ENCODE results near the gene FAM186B. TPM values are rescaled to one million over a fixed set of nuclear protein-coding genes. Genes with fewer than 3 reads are reported as not detected.

The FAM186B gene
- total and polyA plus RNA-seq, 2 experiments from 2014 or later = 0.21 to 0.38 TPM

DNA sequence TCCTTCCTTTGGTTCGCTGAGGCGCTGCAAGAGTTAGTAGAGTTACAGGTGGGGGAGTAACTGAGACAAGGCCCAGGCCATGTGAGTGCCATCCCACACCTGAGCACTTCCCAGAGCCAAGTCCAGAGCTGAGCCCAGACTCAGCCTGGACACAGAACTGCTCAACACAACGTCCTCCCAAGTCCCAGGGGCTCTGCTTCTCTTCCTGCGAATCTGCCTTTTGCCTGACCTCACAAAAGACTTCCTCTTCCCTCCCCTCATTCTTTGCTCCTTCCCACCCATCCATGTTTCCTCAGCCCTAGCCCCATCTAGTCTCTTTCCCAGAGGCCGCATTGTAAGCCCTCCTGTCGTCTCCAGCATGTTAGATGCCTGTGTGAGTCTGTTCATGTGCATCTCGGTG lies 20.8 kb downstream of the FAM186B start:
- Mint-ChIP-seq H3K4me3 (no peak overlapping the region), H3K4me1 (peaks cover 16% of the 10 kb centered on the region), H3K27me3 (ENCODE audit: insufficient read depth, low read depth, poor library complexity) (peaks cover 11% of the 10 kb centered on the region), H3K36me3 (ENCODE audit: low read depth) (peaks cover 2% of the 10 kb centered on the region; the same call in 1 of the 3 replicates), H3K9me3 (no peaks in the 10 kb centered on the region), H3K27ac (peak overlapping the region; percentile 40)
- Histone ChIP-seq H3K79me2 (replicated peaks; ENCODE audit: insufficient read depth) (0 out of 2 replicates have a peak, but pooled peaks cover 14% of the 10 kb centered on the region), H3K9me2 (ENCODE audit: insufficient read depth) (no peaks in the 10 kb centered on the region), H3K27ac (ENCODE audit: low read depth) (0 out of 2 replicates have a peak overlapping the region, but pooled peaks have one; percentile 9), H4K20me1 (replicated peaks; ENCODE audit: insufficient read depth) (peaks cover 2% of the 10 kb centered on the region; the same call in 1 of the 2 replicates), H3K4me2 (no peak overlapping the region), H2AFZ (no peak overlapping the region), H3F3A (replicated peaks; ENCODE audit: low read depth) (no peaks in the 10 kb centered on the region), H3K36me3 (ENCODE audit: insufficient read depth) (no peaks in the 10 kb centered on the region), H3K4me3 (no peak overlapping the region), H3K4me1 (ENCODE audit: insufficient read depth) (no peaks in the 10 kb centered on the region), H3K27me3 (ENCODE audit: insufficient read depth) (no peaks in the 10 kb centered on the region)
- TF ChIP-seq, protein P1, sequence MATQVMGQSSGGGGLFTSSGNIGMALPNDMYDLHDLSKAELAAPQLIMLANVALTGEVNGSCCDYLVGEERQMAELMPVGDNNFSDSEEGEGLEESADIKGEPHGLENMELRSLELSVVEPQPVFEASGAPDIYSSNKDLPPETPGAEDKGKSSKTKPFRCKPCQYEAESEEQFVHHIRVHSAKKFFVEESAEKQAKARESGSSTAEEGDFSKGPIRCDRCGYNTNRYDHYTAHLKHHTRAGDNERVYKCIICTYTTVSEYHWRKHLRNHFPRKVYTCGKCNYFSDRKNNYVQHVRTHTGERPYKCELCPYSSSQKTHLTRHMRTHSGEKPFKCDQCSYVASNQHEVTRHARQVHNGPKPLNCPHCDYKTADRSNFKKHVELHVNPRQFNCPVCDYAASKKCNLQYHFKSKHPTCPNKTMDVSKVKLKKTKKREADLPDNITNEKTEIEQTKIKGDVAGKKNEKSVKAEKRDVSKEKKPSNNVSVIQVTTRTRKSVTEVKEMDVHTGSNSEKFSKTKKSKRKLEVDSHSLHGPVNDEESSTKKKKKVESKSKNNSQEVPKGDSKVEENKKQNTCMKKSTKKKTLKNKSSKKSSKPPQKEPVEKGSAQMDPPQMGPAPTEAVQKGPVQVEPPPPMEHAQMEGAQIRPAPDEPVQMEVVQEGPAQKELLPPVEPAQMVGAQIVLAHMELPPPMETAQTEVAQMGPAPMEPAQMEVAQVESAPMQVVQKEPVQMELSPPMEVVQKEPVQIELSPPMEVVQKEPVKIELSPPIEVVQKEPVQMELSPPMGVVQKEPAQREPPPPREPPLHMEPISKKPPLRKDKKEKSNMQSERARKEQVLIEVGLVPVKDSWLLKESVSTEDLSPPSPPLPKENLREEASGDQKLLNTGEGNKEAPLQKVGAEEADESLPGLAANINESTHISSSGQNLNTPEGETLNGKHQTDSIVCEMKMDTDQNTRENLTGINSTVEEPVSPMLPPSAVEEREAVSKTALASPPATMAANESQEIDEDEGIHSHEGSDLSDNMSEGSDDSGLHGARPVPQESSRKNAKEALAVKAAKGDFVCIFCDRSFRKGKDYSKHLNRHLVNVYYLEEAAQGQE (IDR thresholded peaks at IDR 0.05; ENCODE audit: unreplicated experiment) = no peak
- TF ChIP-seq, protein P2, sequence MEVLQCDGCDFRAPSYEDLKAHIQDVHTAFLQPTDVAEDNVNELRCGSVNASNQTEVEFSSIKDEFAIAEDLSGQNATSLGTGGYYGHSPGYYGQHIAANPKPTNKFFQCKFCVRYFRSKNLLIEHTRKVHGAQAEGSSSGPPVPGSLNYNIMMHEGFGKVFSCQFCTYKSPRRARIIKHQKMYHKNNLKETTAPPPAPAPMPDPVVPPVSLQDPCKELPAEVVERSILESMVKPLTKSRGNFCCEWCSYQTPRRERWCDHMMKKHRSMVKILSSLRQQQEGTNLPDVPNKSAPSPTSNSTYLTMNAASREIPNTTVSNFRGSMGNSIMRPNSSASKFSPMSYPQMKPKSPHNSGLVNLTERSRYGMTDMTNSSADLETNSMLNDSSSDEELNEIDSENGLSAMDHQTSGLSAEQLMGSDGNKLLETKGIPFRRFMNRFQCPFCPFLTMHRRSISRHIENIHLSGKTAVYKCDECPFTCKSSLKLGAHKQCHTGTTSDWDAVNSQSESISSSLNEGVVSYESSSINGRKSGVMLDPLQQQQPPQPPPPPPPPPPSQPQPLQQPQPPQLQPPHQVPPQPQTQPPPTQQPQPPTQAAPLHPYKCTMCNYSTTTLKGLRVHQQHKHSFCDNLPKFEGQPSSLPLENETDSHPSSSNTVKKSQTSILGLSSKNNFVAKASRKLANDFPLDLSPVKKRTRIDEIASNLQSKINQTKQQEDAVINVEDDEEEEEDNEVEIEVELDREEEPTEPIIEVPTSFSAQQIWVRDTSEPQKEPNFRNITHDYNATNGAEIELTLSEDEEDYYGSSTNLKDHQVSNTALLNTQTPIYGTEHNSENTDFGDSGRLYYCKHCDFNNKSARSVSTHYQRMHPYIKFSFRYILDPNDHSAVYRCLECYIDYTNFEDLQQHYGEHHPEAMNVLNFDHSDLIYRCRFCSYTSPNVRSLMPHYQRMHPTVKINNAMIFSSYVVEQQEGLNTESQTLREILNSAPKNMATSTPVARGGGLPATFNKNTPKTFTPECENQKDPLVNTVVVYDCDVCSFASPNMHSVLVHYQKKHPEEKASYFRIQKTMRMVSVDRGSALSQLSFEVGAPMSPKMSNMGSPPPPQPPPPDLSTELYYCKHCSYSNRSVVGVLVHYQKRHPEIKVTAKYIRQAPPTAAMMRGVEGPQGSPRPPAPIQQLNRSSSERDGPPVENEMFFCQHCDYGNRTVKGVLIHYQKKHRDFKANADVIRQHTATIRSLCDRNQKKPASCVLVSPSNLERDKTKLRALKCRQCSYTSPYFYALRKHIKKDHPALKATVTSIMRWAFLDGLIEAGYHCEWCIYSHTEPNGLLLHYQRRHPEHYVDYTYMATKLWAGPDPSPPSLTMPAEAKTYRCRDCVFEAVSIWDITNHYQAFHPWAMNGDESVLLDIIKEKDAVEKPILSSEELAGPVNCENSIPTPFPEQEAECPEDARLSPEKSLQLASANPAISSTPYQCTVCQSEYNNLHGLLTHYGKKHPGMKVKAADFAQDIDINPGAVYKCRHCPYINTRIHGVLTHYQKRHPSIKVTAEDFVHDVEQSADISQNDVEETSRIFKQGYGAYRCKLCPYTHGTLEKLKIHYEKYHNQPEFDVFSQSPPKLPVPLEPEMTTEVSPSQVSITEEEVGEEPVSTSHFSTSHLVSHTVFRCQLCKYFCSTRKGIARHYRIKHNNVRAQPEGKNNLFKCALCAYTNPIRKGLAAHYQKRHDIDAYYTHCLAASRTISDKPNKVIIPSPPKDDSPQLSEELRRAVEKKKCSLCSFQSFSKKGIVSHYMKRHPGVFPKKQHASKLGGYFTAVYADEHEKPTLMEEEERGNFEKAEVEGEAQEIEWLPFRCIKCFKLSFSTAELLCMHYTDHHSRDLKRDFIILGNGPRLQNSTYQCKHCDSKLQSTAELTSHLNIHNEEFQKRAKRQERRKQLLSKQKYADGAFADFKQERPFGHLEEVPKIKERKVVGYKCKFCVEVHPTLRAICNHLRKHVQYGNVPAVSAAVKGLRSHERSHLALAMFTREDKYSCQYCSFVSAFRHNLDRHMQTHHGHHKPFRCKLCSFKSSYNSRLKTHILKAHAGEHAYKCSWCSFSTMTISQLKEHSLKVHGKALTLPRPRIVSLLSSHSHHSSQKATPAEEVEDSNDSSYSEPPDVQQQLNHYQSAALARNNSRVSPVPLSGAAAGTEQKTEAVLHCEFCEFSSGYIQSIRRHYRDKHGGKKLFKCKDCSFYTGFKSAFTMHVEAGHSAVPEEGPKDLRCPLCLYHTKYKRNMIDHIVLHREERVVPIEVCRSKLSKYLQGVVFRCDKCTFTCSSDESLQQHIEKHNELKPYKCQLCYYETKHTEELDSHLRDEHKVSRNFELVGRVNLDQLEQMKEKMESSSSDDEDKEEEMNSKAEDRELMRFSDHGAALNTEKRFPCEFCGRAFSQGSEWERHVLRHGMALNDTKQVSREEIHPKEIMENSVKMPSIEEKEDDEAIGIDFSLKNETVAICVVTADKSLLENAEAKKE (CRISPR knock-in tag; IDR thresholded peaks at IDR 0.05) = no peak
- TF ChIP-seq STAT1 (IDR thresholded peaks at IDR 0.05; ENCODE audit: unreplicated experiment) = no peak
- no peak for TF ChIP-seq CREB1 (CRISPR knock-in tag; IDR thresholded peaks at IDR 0.05; ENCODE audit: low read depth)
- no peak for TF ChIP-seq ZNF331 (CRISPR knock-in tag; IDR thresholded peaks at IDR 0.05; ENCODE audit: low read depth)
- TF ChIP-seq EZH2 (IDR thresholded peaks at IDR 0.05; ENCODE audit: low read depth, unreplicated experiment) = no peak
- ATAC-seq (no peak), DNase-seq (ENCODE audit: low spot score) (no peak)

Data from GM23338 (cell line).